K562 (cell line): ENCODE data around the gene TM4SF18. TPM values are rescaled to one million over a fixed set of nuclear protein-coding genes. Genes with fewer than 3 reads are reported as not detected.

ENCODE experiments used
- CEBPZ ChIP-seq: fragments of 150-350 bp; IDR thresholded peaks from 2 replicates; pipeline ENCODE4 v1.6.1; 2014; ENCODE audit warnings: low read depth, mild to moderate bottlenecking, low read length, borderline replicate concordance
- COPS2 ChIP-seq: fragments of 450-650 bp; conservative IDR thresholded peaks from 2 replicates; pipeline ENCODE4 v1.6.1; 2016; ENCODE audit warnings: mild to moderate bottlenecking, moderate library complexity
- JUNB ChIP-seq: fragments of 450-650 bp; formaldehyde crosslinking; conservative IDR thresholded peaks from 2 replicates; pipeline ENCODE4 v1.4.0; 2020; ENCODE audit warnings: mild to moderate bottlenecking
- KDM1A ChIP-seq, 2 experiments: fragments of 450-650 bp; IDR thresholded peaks; 2 replicates each; pipeline ENCODE4 v1.6.1; 2016; ENCODE audit warnings: mild to moderate bottlenecking in 2 of 2
- MTA2 ChIP-seq: fragments of 450-650 bp; IDR thresholded peaks from 2 replicates; pipeline ENCODE4 v1.6.1; 2016; ENCODE audit warnings: low read depth
- STAT6 ChIP-seq: sonication (generic); formaldehyde crosslinking; IDR thresholded peaks from 2 replicates; pipeline ENCODE4 v1.8.1; 2023; ENCODE audit warnings: mild to moderate bottlenecking, missing genetic modification reagents
- ZBTB49 ChIP-seq: sonication (generic); formaldehyde crosslinking; IDR thresholded peaks from 2 replicates; pipeline ENCODE4 v1.8.0; 2022; ENCODE audit warnings: missing genetic modification reagents, mild to moderate bottlenecking, borderline replicate concordance
- ZHX1 ChIP-seq: fragments of 150-350 bp; conservative IDR thresholded peaks from 2 replicates; pipeline ENCODE4 v1.6.1; 2014; ENCODE audit warnings: low read length
- ZNF311 ChIP-seq: fragments of 250-450 bp; sonication (Bioruptor Pico); IDR thresholded peaks from 2 replicates; pipeline ENCODE4 v1.4.0; 2020; ENCODE audit warnings: mild to moderate bottlenecking, moderate library complexity
- ZNF551 ChIP-seq: fragments of 250-450 bp; sonication (Bioruptor Pico); IDR thresholded peaks from 2 replicates; pipeline ENCODE4 v1.5.0; 2021; ENCODE audit warnings: mild to moderate bottlenecking, moderate library complexity
- ZNF584 ChIP-seq: fragments of 200-800 bp; sonication (Bioruptor generic); IDR thresholded peaks from 2 replicates; pipeline ENCODE4 v1.6.1; 2016; ENCODE audit warnings: low read depth, mild to moderate bottlenecking, missing genetic modification characterization, missing compliant biosample characterization
- ZNF830 ChIP-seq: fragments of 250-450 bp; sonication (Bioruptor Pico); IDR thresholded peaks from 2 replicates; pipeline ENCODE4 v1.5.0; 2021; ENCODE audit warnings: mild to moderate bottlenecking
- ZSCAN32 ChIP-seq: fragments of 450-650 bp; formaldehyde crosslinking; IDR thresholded peaks from 2 replicates; pipeline ENCODE4 v1.4.0; 2020; ENCODE audit warnings: mild to moderate bottlenecking, moderate library complexity
- polyA plus RNA-seq, 8 experiments: library from polyadenylated mRNA; depleted of rRNA in 4 of 8; stranded (reverse) in 5 of 8; unstranded in 3 of 8; fragments of >200 nt; fragmentation: Nextera tagmentation in 2 of 8; fragmentation: Illumina TruSeq in 1 of 8; extraction: Ambion mirVana in 2 of 8; extraction: Trizol in 1 of 8; gene quantifications; 2 replicates each; pipeline versions ENCODE4 v1.2.1 to v1.2.3, GENCODE V29; 2011 to 2014; ENCODE audit warnings: inconsistent platforms in 1 of 8, missing spikeins in 1 of 8
- total RNA-seq, 7 experiments: library from RNA; depleted of rRNA in 6 of 7; stranded (reverse); fragments of >200 nt in 6 of 7; fragmentation: Illumina TruSeq in 2 of 7; extraction: Trizol in 2 of 7; gene quantifications; 2 replicates each; pipeline versions ENCODE4 v1.2.1 to v1.2.3, GENCODE V29; 2011 to 2021; ENCODE audit warnings: low replicate concordance in 1 of 7

Gene TM4SF18
- total and polyA plus RNA-seq, 9 of the 15 experiments (the other 6 are each of a cell fraction or from before 2014, with no cell fraction given) = not detected

- no peak for TF ChIP-seq ZNF830 (CRISPR knock-in tag)
- TF ChIP-seq KDM1A (IDR thresholded peaks at IDR 0.05) = peak in 1 of 2 experiments; percentile 43; a peak in 2 of 4 replicates
- no peak for TF ChIP-seq ZNF551 (CRISPR knock-in tag)
- peak; percentile 57; the same call in 1 of the 2 replicates for TF ChIP-seq JUNB
- no peak for TF ChIP-seq ZHX1
- TF ChIP-seq MTA2 = no peak
- no peak for TF ChIP-seq ZSCAN32 (CRISPR knock-in tag)
- no peak for TF ChIP-seq ZNF311 (CRISPR knock-in tag)
- TF ChIP-seq ZBTB49 (CRISPR knock-in tag) = no peak
- TF ChIP-seq ZNF584 (CRISPR knock-in tag) = no peak
- no peak for TF ChIP-seq STAT6 (CRISPR knock-in tag)
- TF ChIP-seq COPS2 = no peak
- TF ChIP-seq CEBPZ = no peak
Measured at GRCh38 chr3:149299938-149300801, 33.3 kb downstream of the TM4SF18 start (continued).
